Measurements from ENCODE around the gene SFMBT2. TPM values are rescaled to one million over a fixed set of nuclear protein-coding genes. Genes with fewer than 3 reads are reported as not detected.

Gene SFMBT2
- total and polyA plus RNA-seq, 2 of the 4 experiments (the other 2 are of a cell fraction) = 0.70 to 1.3 TPM

DNA sequence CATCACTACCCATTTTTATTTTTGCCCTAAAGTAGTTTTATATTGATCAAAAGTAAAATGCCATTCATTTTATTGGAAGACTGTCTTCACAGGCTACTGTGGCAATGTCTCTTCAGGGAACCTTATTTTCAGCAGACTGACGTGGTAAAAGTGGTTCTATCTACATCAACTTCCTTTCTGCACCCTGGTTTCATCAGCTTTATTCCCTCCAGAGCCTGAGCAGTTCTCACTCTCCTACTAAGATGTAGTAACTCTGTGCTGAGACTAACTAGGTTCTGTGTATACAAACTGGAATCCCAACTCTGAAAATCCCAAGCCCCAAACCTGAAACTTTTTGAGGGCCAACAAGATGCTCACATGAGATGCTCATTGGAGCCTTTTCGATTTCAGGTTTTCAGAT lies 155.3 kb downstream of the SFMBT2 start:
- ATAC-seq (ENCODE audit: low read depth) = no peak
- H3K4ac ChIP-seq (ENCODE audit: low read depth, low read length) = no peak overlapping the region
- no peak overlapping the region for H3K56ac ChIP-seq (ENCODE audit: extremely low read depth, insufficient read depth, low read length)
- no peak overlapping the region for H3K27ac ChIP-seq (ENCODE audit: insufficient read depth, low read length)
- H3K14ac ChIP-seq (replicated peaks; ENCODE audit: low read depth, low read length) = no peak overlapping the region
- no peak overlapping the region for H2BK20ac ChIP-seq (ENCODE audit: low read depth, low read length)
- H4K5ac ChIP-seq (ENCODE audit: low read depth, low read length) = no peak overlapping the region
- intact Hi-C loops (cut with micrococcal nuclease) = no loop called here
- TF ChIP-seq, protein P1, sequence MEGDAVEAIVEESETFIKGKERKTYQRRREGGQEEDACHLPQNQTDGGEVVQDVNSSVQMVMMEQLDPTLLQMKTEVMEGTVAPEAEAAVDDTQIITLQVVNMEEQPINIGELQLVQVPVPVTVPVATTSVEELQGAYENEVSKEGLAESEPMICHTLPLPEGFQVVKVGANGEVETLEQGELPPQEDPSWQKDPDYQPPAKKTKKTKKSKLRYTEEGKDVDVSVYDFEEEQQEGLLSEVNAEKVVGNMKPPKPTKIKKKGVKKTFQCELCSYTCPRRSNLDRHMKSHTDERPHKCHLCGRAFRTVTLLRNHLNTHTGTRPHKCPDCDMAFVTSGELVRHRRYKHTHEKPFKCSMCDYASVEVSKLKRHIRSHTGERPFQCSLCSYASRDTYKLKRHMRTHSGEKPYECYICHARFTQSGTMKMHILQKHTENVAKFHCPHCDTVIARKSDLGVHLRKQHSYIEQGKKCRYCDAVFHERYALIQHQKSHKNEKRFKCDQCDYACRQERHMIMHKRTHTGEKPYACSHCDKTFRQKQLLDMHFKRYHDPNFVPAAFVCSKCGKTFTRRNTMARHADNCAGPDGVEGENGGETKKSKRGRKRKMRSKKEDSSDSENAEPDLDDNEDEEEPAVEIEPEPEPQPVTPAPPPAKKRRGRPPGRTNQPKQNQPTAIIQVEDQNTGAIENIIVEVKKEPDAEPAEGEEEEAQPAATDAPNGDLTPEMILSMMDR (conservative IDR thresholded peaks at IDR 0.05; ENCODE audit: low read depth, low read length) = no peak
- peaks cover 1% of the 10 kb centered on the region; the same call in 1 of the 2 replicates for H3K4me1 ChIP-seq (ENCODE audit: control insufficient read depth, insufficient read depth, low read length)
- H2BK120ac ChIP-seq (ENCODE audit: low read depth, low read length) = no peak overlapping the region
- no peaks in the 10 kb centered on the region for H3K36me3 ChIP-seq (ENCODE audit: control insufficient read depth, insufficient read depth, low read length)
- WGBS, 2 experiments (ENCODE audit: extremely low coverage in 2 of 2, insufficient read length in 1 of 2) = no CpG with 5 or more reads among the region's 2 CpGs
- no peak overlapping the region for H2BK5ac ChIP-seq (ENCODE audit: low read depth, low read length, poor library complexity, severe bottlenecking)
- H3K27me3 ChIP-seq (ENCODE audit: control insufficient read depth, insufficient read depth, low read length) = no peaks in the 10 kb centered on the region
- no peaks in the 10 kb centered on the region for H3K9me1 ChIP-seq (ENCODE audit: insufficient read depth, low read length)
- H3K23ac ChIP-seq (ENCODE audit: low read depth, low read length) = no peak overlapping the region
- H2BK15ac ChIP-seq (ENCODE audit: low read depth, low read length) = no peak overlapping the region
- DNase-seq = no peak
- no peak overlapping the region for H3K18ac ChIP-seq (ENCODE audit: low read depth, low read length)
- H4K20me1 ChIP-seq (ENCODE audit: insufficient read depth, low read length) = no peaks in the 10 kb centered on the region
- in situ Hi-C loops (cut with MboI; ENCODE audit: low sequenced_read_pairs) = no loop called here
- ChIA-PET POLR2A (ENCODE audit: unreplicated experiment) (no interaction called here), CTCF (no interaction called here)
- no peak overlapping the region for H2AFZ ChIP-seq (replicated peaks; ENCODE audit: low read length, poor library complexity)
- no peaks in the 10 kb centered on the region for H3K79me1 ChIP-seq (ENCODE audit: low read depth in 1 of 2, low read length in 2 of 2)
- H3K4me2 ChIP-seq (ENCODE audit: low read depth, low read length) = no peak overlapping the region
- no peak overlapping the region for H3K9ac ChIP-seq (ENCODE audit: low read depth, low read length)
- no peak overlapping the region for H4K8ac ChIP-seq (ENCODE audit: low read depth in 2 of 2, low read length in 2 of 2)
- dilution Hi-C loops (cut with HindIII; ENCODE audit: low sequenced_read_pairs, unreplicated experiment) = no loop called here
- BruUV-seq (replicated peaks) = no TSS peak
- H2AK5ac ChIP-seq (ENCODE audit: low read depth, low read length) = no peak overlapping the region
- no peak overlapping the region for H3K4me3 ChIP-seq (ENCODE audit: insufficient read depth, low read depth, low read length)
- no peak overlapping the region for H4K91ac ChIP-seq (ENCODE audit: insufficient read depth, low read depth, low read length)
- no peak overlapping the region for H2AK9ac ChIP-seq (replicated peaks; ENCODE audit: low read depth, low read length, poor library complexity)
- H3K9me3 ChIP-seq (ENCODE audit: control insufficient read depth, insufficient read depth, low read length) = 0 out of 2 replicates have a peak, but pooled peaks cover 3% of the 10 kb centered on the region

Data from IMR-90 (cell line).